IMR-90 (cell line): Measurements from ENCODE around the gene KLHDC7B. TPM values are rescaled to one million over a fixed set of nuclear protein-coding genes. Genes with fewer than 3 reads are reported as not detected.

Source experiments
- ATAC-seq: fragments of 200-7000 bp; cut with Tn5 transposase; 2 replicates; pipeline ENCODE4 v1.9.1; 2020; ENCODE audit warnings: low read depth, mild to moderate bottlenecking, moderate library complexity
- BruUV-seq: library from RNA; stranded (reverse); fragments of 400-500 nt; replicated peaks from 2 replicates; lab custom pipeline; 2021; lab: Mats Ljungman, UMichigan
- CTCF ChIA-PET: fragments of 300-600 bp; formaldehyde crosslinking; extraction: SDS; loops from one replicate; lab custom pipeline; 2021; ENCODE audit warnings: antibody characterized with exemption; lab: Yijun Ruan, JAX
- POLR2A ChIA-PET: fragments of 300-600 bp; sonication (Branson Sonifier 250); formaldehyde crosslinking; loops from one replicate; lab custom pipeline; 2022; ENCODE audit warnings: antibody characterized with exemption; ENCODE audit not compliant: unreplicated experiment; lab: Charles Lee
- DNase-seq: peaks from one replicate; pipeline ENCODE4 v3.0.0; 2013
- H2AFZ ChIP-seq: replicated peaks from 2 replicates; pipeline ENCODE3; 2013; ENCODE audit warnings: low read length, mild to moderate bottlenecking; ENCODE audit not compliant: poor library complexity
- H2AK5ac ChIP-seq: 2 replicates; pipeline ENCODE4 v1.6.1; 2013; ENCODE audit warnings: low read depth, low read length, inconsistent platforms
- H2AK9ac ChIP-seq: replicated peaks from 2 replicates; pipeline ENCODE3; 2013; ENCODE audit warnings: mild to moderate bottlenecking, low read depth, low read length, moderate library complexity; ENCODE audit not compliant: poor library complexity
- H2BK120ac ChIP-seq: 2 replicates; pipeline ENCODE4 v1.6.1; 2013; ENCODE audit warnings: low read depth, low read length, inconsistent platforms
- H2BK15ac ChIP-seq: 3 replicates; pipeline ENCODE4 v1.6.1; 2013; ENCODE audit warnings: low read depth, low read length, inconsistent platforms
- H2BK20ac ChIP-seq: 2 replicates; pipeline ENCODE4 v1.6.1; 2013; ENCODE audit warnings: low read depth, mild to moderate bottlenecking, inconsistent platforms, low read length, moderate library complexity
- H2BK5ac ChIP-seq: 2 replicates; pipeline ENCODE4 v1.6.1; 2013; ENCODE audit warnings: mild to moderate bottlenecking, low read depth, low read length, inconsistent platforms; ENCODE audit not compliant: poor library complexity, severe bottlenecking
- H3K14ac ChIP-seq: replicated peaks from 2 replicates; pipeline ENCODE4 v1.6.1; 2013; ENCODE audit warnings: low read depth, low read length, inconsistent platforms
- H3K18ac ChIP-seq: 2 replicates; pipeline ENCODE4 v1.6.1; 2013; ENCODE audit warnings: low read depth, low read length, control low read depth
- H3K23ac ChIP-seq: 2 replicates; pipeline ENCODE4 v1.6.1; 2013; ENCODE audit warnings: low read depth, low read length, inconsistent platforms
- H3K27ac ChIP-seq: 2 replicates; pipeline ENCODE4 v1.5.1; 2013; ENCODE audit warnings: mild to moderate bottlenecking, control low read depth, low read length; ENCODE audit not compliant: insufficient read depth
- H3K27me3 ChIP-seq: 2 replicates; pipeline ENCODE4 v1.6.1; 2013; ENCODE audit warnings: low read length; ENCODE audit not compliant: control insufficient read depth, insufficient read depth
- H3K36me3 ChIP-seq: 2 replicates; pipeline ENCODE4 v1.6.1; 2013; ENCODE audit warnings: low read length, mixed read lengths; ENCODE audit not compliant: control insufficient read depth, insufficient read depth
- H3K4ac ChIP-seq: 2 replicates; pipeline ENCODE4 v1.6.1; 2013; ENCODE audit warnings: low read depth, low read length, inconsistent platforms
- H3K4me1 ChIP-seq: 2 replicates; pipeline ENCODE4 v1.6.1; 2013; ENCODE audit warnings: low read length, mixed read lengths; ENCODE audit not compliant: control insufficient read depth, insufficient read depth
- H3K4me2 ChIP-seq: 2 replicates; pipeline ENCODE4 v1.6.1; 2013; ENCODE audit warnings: low read depth, mild to moderate bottlenecking, control low read depth, low read length, moderate library complexity
- H3K4me3 ChIP-seq: 2 replicates; pipeline ENCODE4 v1.5.1; 2013; ENCODE audit warnings: low read depth, mild to moderate bottlenecking, control low read depth, low read length, moderate library complexity; ENCODE audit not compliant: insufficient read depth
- H3K56ac ChIP-seq: 2 replicates; pipeline ENCODE4 v1.6.1; 2013; ENCODE audit warnings: low read length, inconsistent platforms; ENCODE audit not compliant: insufficient read depth; ENCODE audit errors: extremely low read depth
- H3K79me1 ChIP-seq, 2 experiments: 2 replicates each; pipeline ENCODE4 v1.6.1; 2013; ENCODE audit warnings: low read length in 2 of 2, inconsistent platforms in 1 of 2, low read depth in 1 of 2
- H3K9ac ChIP-seq: 2 replicates; pipeline ENCODE4 v1.6.1; 2013; ENCODE audit warnings: low read depth, low read length, control low read depth
- H3K9me1 ChIP-seq: 2 replicates; pipeline ENCODE4 v1.6.1; 2013; ENCODE audit warnings: low read length, inconsistent platforms; ENCODE audit not compliant: insufficient read depth
- H3K9me3 ChIP-seq: 2 replicates; pipeline ENCODE4 v1.6.1; 2013; ENCODE audit warnings: low read length; ENCODE audit not compliant: control insufficient read depth, insufficient read depth
- H4K20me1 ChIP-seq: 2 replicates; pipeline ENCODE4 v1.6.1; 2013; ENCODE audit warnings: low read length, inconsistent platforms; ENCODE audit not compliant: insufficient read depth
- H4K5ac ChIP-seq: 2 replicates; pipeline ENCODE4 v1.6.1; 2013; ENCODE audit warnings: mild to moderate bottlenecking, low read depth, low read length, control low read depth
- H4K8ac ChIP-seq, 2 experiments: 2 replicates each; pipeline ENCODE4 v1.6.1; 2013; ENCODE audit warnings: low read depth in 2 of 2, low read length in 2 of 2, control low read depth in 1 of 2, inconsistent platforms in 1 of 2
- H4K91ac ChIP-seq: 2 replicates; pipeline ENCODE4 v1.6.1; 2013; ENCODE audit warnings: low read depth, low read length, inconsistent platforms; ENCODE audit not compliant: insufficient read depth
- BHLHE40 ChIP-seq: fragments of 150-350 bp; IDR thresholded peaks from 2 replicates; pipeline ENCODE4 v1.6.1; 2016; ENCODE audit warnings: mild to moderate bottlenecking, low read depth, low read length
- CEBPB ChIP-seq: IDR thresholded peaks from 2 replicates; pipeline ENCODE4 v1.6.1; 2012; ENCODE audit warnings: low read depth, low read length, improper control_type of control experiment
- CHD1 ChIP-seq: IDR thresholded peaks from 2 replicates; pipeline ENCODE4 v1.6.1; 2012; ENCODE audit warnings: low read depth, low read length, improper control_type of control experiment
- CTCF ChIP-seq: conservative IDR thresholded peaks from 2 replicates; pipeline ENCODE4 v1.5.1; 2012; ENCODE audit warnings: mild to moderate bottlenecking, low read depth, low read length, improper control_type of control experiment
- ELK1 ChIP-seq: fragments of 150-350 bp; IDR thresholded peaks from 2 replicates; pipeline ENCODE4 v1.6.1; 2016; ENCODE audit warnings: low read depth, mild to moderate bottlenecking, low read length, moderate library complexity, borderline replicate concordance
- FOS ChIP-seq: fragments of 150-350 bp; IDR thresholded peaks from 2 replicates; pipeline ENCODE4 v1.6.1; 2016; ENCODE audit warnings: low read depth, low read length
- MAFK ChIP-seq: IDR thresholded peaks from 2 replicates; pipeline ENCODE4 v1.6.1; 2012; ENCODE audit warnings: low read depth, low read length, improper control_type of control experiment
- MAZ ChIP-seq: IDR thresholded peaks from 2 replicates; pipeline ENCODE4 v1.6.1; 2012; ENCODE audit warnings: low read depth, mild to moderate bottlenecking, low read length, improper control_type of control experiment, moderate library complexity, borderline replicate concordance
- MXI1 ChIP-seq: IDR thresholded peaks from 2 replicates; pipeline ENCODE4 v1.6.1; 2012; ENCODE audit warnings: low read depth, mild to moderate bottlenecking, low read length, moderate library complexity, borderline replicate concordance
- NFE2L2 ChIP-seq: fragments of 150-350 bp; IDR thresholded peaks from 2 replicates; pipeline ENCODE4 v1.6.1; 2016; ENCODE audit warnings: low read depth, mild to moderate bottlenecking, low read length
- POLR2A ChIP-seq: IDR thresholded peaks from 2 replicates; pipeline ENCODE4 v1.6.1; 2012; ENCODE audit warnings: mild to moderate bottlenecking, low read depth, low read length
- RAD21 ChIP-seq: IDR thresholded peaks from 2 replicates; pipeline ENCODE4 v1.6.1; 2012; ENCODE audit warnings: low read length, improper control_type of control experiment
- RCOR1 ChIP-seq: IDR thresholded peaks from 2 replicates; pipeline ENCODE4 v1.6.1; 2012; ENCODE audit warnings: mild to moderate bottlenecking, low read length, improper control_type of control experiment; ENCODE audit not compliant: insufficient replicate concordance
- SMC3 ChIP-seq: fragments of 150-350 bp; IDR thresholded peaks from 2 replicates; pipeline ENCODE4 v1.6.1; 2016; ENCODE audit warnings: low read depth, mild to moderate bottlenecking, antibody characterized with exemption, low read length, moderate library complexity
- USF2 ChIP-seq: fragments of 150-350 bp; IDR thresholded peaks from 2 replicates; pipeline ENCODE4 v1.6.1; 2017; ENCODE audit warnings: mild to moderate bottlenecking, antibody characterized with exemption, low read length, low read depth
- WGBS, 2 experiments: methylation state at CpG; one replicate each; pipeline versions ENCODE4 v1.1.5 to v1.1.7; 2013; ENCODE audit warnings: missing lambda C conversion rate in 2 of 2; ENCODE audit not compliant: insufficient read length in 1 of 2; ENCODE audit errors: extremely low coverage in 2 of 2; 5-methylcytosine and 5-hydroxymethylcytosine counted together
- dilution Hi-C: fragments of 300-500 bp; cut with HindIII; formaldehyde crosslinking; loops from one replicate; pipeline ENCODE4 v1.14.3; 2018; ENCODE audit warnings: low sequenced_read_pairs; ENCODE audit not compliant: unreplicated experiment
- in situ Hi-C: fragments of 300-500 bp; cut with MboI; formaldehyde crosslinking; loops from 3 replicates; pipeline ENCODE4 v1.14.3; 2019; ENCODE audit warnings: low sequenced_read_pairs, inconsistent platforms, mixed read lengths
- intact Hi-C: fragments of 100-400 bp; cut with micrococcal nuclease; formaldehyde crosslinking; loops from 2 replicates; pipeline ENCODE4 v1.10.0; 2022
- polyA plus RNA-seq, 3 experiments: library from polyadenylated mRNA; depleted of rRNA; stranded (reverse); fragments of >200 nt; gene quantifications; 2 replicates each; pipeline ENCODE4 v1.2.3, GENCODE V29; 2012; ENCODE audit warnings: low replicate concordance in 1 of 3
- total RNA-seq: library from RNA; depleted of rRNA; stranded (reverse); fragments of >200 nt; gene quantifications from 2 replicates; pipeline ENCODE4 v1.2.3, GENCODE V29; 2012

Gene KLHDC7B
- total and polyA plus RNA-seq, 2 of the 4 experiments (the other 2 are of a cell fraction), result 0.05 TPM; not detected in 1

GRCh38 chr22:50523458-50523805 lies 22.3 kb upstream of the KLHDC7B start:
- no peak overlapping the region for H3K14ac ChIP-seq
- H3K79me1 ChIP-seq, result peaks cover 11 to 40% of the 10 kb centered on the region in 2 experiments
- H3K27ac ChIP-seq, result no peak overlapping the region
- no peak overlapping the region for H2AFZ ChIP-seq
- no peak overlapping the region for H4K91ac ChIP-seq
- H2AK5ac ChIP-seq, result no peak overlapping the region
- no peak overlapping the region for H2BK120ac ChIP-seq
- H3K4me2 ChIP-seq, result no peak overlapping the region
- dilution Hi-C loops (no loop called here), intact Hi-C loops (no loop called here), in situ Hi-C loops (no loop called here)
- no peak for TF ChIP-seq ELK1
- no peak for TF ChIP-seq CHD1
- no peak for TF ChIP-seq FOS
- TF ChIP-seq USF2, result no peak
- TF ChIP-seq CEBPB, result no peak
- no peak for TF ChIP-seq MAZ
- no peak for TF ChIP-seq MAFK
- no peak for TF ChIP-seq NFE2L2
- TF ChIP-seq RCOR1, result no peak
- TF ChIP-seq CTCF, result no peak
- no peak for TF ChIP-seq POLR2A
- no peak for TF ChIP-seq RAD21
- no peak for TF ChIP-seq BHLHE40
- TF ChIP-seq SMC3, result no peak
- no peak for TF ChIP-seq MXI1
- peaks cover 34% of the 10 kb centered on the region for H3K36me3 ChIP-seq
- peaks cover 12% of the 10 kb centered on the region for H3K9me1 ChIP-seq
- no peak for ATAC-seq
- 100% methylated on average over 3 of the region's 16 CpGs; no CpG with 5 or more reads in 1 of the 2 experiments for WGBS, 2 experiments
- peaks cover 19% of the 10 kb centered on the region for H4K20me1 ChIP-seq
- no peak overlapping the region for H2BK15ac ChIP-seq
- no peak overlapping the region for H4K8ac ChIP-seq
- H3K4me3 ChIP-seq, result no peak overlapping the region
- H3K9ac ChIP-seq, result no peak overlapping the region
- BruUV-seq, result no TSS peak
- no peak for DNase-seq
- H3K56ac ChIP-seq, result no peak overlapping the region
- H3K9me3 ChIP-seq, result no peaks in the 10 kb centered on the region
- peaks cover 13% of the 10 kb centered on the region for H3K4me1 ChIP-seq
- POLR2A ChIA-PET, result no interaction called here
- no peak overlapping the region for H2BK20ac ChIP-seq
- H2AK9ac ChIP-seq, result no peak overlapping the region
- CTCF ChIA-PET, result no interaction called here
- no peak overlapping the region for H4K5ac ChIP-seq
- H3K18ac ChIP-seq, result no peak overlapping the region
- no peak overlapping the region for H3K4ac ChIP-seq
- no peak overlapping the region for H2BK5ac ChIP-seq
- H3K23ac ChIP-seq, result no peak overlapping the region
- no peaks in the 10 kb centered on the region for H3K27me3 ChIP-seq
